ENCODE results near the gene KANSL1.

- TF ChIP-seq CTCF (IDR thresholded peaks at IDR 0.05; ENCODE audit: low read length): no peak
- TF ChIP-seq EZH2 (optimal IDR thresholded peaks at IDR 0.05; ENCODE audit: low read depth, low read length): no peak
- no peak for TF ChIP-seq EZH2phosphoT487 (IDR thresholded peaks at IDR 0.05; ENCODE audit: low read length)
These were observed 154.3 kb downstream of the KANSL1 start for GRCh38 chr17:46038937-46039336.
